ENCODE results near the gene NFYC.

NFYC gene

DNA sequence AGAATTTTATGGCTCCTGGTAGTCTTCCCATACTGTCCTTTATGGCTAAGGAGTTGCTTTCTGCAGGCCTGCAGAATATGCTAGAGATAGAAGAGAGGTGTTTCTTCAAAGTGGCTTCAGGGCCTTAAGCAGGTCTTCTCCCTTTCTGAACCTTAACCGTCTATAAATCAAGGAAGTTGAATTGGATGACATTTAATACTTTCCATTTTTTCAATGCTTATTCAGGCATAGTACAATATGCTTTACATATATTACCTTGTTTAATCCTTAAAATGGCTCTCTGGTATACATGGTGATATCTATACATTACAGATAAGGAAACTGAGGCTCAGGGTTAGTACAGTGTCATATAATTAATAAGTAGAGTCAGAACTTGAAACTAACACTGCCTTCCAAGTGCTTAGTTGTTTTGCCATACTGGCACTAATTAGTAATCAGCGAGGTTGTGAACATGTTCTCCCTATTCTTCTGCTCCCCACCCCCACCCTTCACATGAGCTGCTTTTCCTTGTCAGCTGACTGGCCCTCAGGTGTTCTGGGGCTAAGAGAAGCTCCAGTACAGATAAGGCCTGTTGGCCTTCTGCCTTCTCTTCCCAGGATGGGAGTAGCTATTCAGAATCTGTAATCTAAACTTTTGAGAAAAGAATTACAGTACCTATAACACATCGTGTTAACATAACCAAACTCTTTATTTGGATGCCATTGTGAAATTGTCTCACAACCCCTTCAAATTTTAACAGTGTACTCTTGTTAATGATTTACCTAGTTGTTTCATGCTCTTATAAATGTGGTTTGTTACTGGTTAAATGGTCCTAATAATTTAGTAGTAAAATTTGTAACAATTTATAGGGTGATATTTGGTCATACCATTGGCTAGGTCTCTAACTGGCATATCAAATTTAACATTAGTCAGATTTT lies 13.6 kb downstream of the NFYC start:
- TF ChIP-seq CTCF (IDR thresholded peaks at IDR 0.05; ENCODE audit: insufficient read depth, missing control alignments) = no peak
- no peak for DNase-seq (ENCODE audit: insufficient read length, low spot score)
- FAIRE-seq = no peak

GRCh38 chr1:40706626-40707025 lies 15.1 kb downstream of the NFYC start:
- DNase-seq (ENCODE audit: insufficient read length, low spot score) (no peak), FAIRE-seq (no peak)
- TF ChIP-seq CTCF (IDR thresholded peaks at IDR 0.05; ENCODE audit: insufficient read depth, missing control alignments) = no peak

DNA sequence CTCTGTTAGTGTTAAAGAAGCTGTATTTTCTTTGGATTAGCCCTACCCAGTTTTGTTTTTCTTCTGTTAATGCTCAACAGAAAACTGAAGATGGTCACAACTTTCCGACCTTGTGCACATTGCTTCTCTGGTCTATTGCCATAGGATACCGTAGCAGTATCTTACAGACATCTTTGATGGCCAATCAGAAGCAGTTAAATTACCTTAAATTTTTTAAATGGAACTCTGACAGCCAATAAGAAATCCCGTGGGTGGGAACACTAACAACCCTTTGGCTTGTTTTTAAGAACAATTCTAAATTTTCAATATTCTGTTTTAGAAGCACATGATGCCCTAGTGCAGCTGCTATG lies 17.2 kb downstream of the NFYC start:
- FAIRE-seq (no peak), DNase-seq (ENCODE audit: insufficient read length, low spot score) (no peak)
- TF ChIP-seq CTCF (IDR thresholded peaks at IDR 0.05; ENCODE audit: insufficient read depth, missing control alignments) = no peak

DNA sequence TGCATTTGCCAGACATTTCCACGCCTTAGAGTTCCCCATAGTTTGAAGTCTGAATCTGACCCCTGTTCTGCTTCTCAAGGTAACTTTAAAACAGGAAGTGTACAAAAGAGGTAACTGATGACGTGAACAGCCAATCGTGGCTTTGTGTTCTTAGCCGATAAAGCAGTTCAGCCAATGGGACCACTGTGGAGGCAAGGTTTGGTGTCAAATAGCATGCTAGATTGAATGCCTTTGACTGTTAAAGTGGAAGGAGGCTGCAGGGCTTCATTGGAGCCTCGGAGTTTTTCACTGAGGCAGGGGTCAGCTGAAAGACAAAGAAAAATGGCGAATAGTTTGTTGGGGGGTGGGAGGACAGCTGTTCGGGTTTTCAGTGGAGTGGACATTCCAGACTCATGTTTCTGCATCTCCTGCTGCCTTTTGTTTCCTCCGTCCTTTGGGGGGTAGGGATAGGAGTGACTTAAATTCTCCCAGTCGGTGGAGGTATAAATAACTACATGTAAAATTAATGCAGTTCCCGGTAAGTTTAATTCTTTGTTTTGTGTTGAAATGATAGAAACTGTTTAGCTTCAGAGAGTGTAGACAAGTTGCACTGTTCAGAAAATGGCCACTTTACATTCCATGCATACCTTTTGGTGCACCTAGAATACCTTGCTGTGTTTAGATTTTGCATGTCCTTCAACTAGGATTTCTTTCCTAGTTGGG lies 17.7 kb downstream of the NFYC start:
- no peak for TF ChIP-seq CTCF (IDR thresholded peaks at IDR 0.05; ENCODE audit: insufficient read depth, missing control alignments)
- FAIRE-seq (no peak), DNase-seq (ENCODE audit: insufficient read length, low spot score) (no peak)

DNA sequence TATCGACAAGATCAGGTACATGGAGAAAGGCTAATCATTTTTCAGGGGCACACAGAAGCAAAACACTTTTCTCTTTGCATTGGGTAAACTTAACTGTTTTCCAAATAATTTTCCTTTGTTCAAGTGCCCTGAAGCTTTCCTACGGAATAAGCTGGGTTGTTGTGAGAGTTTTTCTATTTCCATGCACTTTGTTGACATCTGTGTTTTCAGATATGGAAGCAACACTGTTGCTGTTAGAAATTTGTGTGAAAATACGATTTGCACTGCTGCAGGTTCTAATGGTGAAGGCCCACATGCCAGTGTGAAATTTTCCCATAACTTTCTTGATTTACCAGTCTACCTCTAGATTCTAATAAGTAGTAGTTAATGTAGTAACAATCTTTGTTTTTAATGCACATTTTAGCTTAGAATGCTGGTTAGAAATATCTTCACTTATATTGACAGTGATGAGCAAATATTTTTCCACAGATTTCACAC lies 18.3 kb downstream of the NFYC start:
- FAIRE-seq = no peak
- no peak for TF ChIP-seq CTCF (IDR thresholded peaks at IDR 0.05; ENCODE audit: insufficient read depth, missing control alignments)
- DNase-seq (ENCODE audit: insufficient read length, low spot score) = no peak

GRCh38 chr1:40710581-40711315 lies 19.2 kb downstream of the NFYC start:
- FAIRE-seq = no peak
- no peak for DNase-seq (ENCODE audit: insufficient read length, low spot score)
- no peak for TF ChIP-seq CTCF (IDR thresholded peaks at IDR 0.05; ENCODE audit: insufficient read depth, missing control alignments)

All from D721Med (cell line).